Neural crest cell (in vitro differentiated cells): ENCODE results near the gene ZFPL1. TPM values are rescaled to one million over a fixed set of nuclear protein-coding genes. Genes with fewer than 3 reads are reported as not detected.

Source experiments
- DNase-seq: peaks from one replicate; pipeline ENCODE4 v3.0.0; 2021; ENCODE audit warnings: low read depth, mixed read lengths, low spot score
- H3K27ac Mint-ChIP-seq: one replicate; pipeline ENCODE4 v1.8.0; 2021; ENCODE audit warnings: mild to moderate bottlenecking, mixed read lengths; ENCODE audit not compliant: unreplicated experiment
- H3K27me3 Mint-ChIP-seq: 2 replicates; pipeline ENCODE4 v1.8.0; 2021; ENCODE audit warnings: low read depth, mild to moderate bottlenecking, mixed read lengths
- H3K36me3 Mint-ChIP-seq: 2 replicates; pipeline ENCODE4 v1.8.0; 2021; ENCODE audit warnings: low read depth, mild to moderate bottlenecking, mixed read lengths
- H3K4me1 Mint-ChIP-seq: 2 replicates; pipeline ENCODE4 v1.8.0; 2021; ENCODE audit warnings: mixed read lengths
- H3K4me3 Mint-ChIP-seq: one replicate; pipeline ENCODE4 v1.8.0; 2021; ENCODE audit warnings: mild to moderate bottlenecking, mixed read lengths
- H3K9me3 Mint-ChIP-seq: 2 replicates; pipeline ENCODE4 v1.8.0; 2021; ENCODE audit warnings: mixed read lengths
- total RNA-seq: library from RNA; stranded (reverse); gene quantifications from 2 replicates; pipeline ENCODE4 v1.2.1, GENCODE V29; 2021
- TF ChIP-seq, protein P1 (sequence below): fragments of 200-600 bp; sonication (generic); conservative IDR thresholded peaks from 2 replicates; pipeline ENCODE4 v1.5.0; 2021; ENCODE audit warnings: antibody characterized with exemption, mild to moderate bottlenecking

Gene ZFPL1
- total RNA-seq, 1 donor from 2014 or later: 35.7 TPM

DNA sequence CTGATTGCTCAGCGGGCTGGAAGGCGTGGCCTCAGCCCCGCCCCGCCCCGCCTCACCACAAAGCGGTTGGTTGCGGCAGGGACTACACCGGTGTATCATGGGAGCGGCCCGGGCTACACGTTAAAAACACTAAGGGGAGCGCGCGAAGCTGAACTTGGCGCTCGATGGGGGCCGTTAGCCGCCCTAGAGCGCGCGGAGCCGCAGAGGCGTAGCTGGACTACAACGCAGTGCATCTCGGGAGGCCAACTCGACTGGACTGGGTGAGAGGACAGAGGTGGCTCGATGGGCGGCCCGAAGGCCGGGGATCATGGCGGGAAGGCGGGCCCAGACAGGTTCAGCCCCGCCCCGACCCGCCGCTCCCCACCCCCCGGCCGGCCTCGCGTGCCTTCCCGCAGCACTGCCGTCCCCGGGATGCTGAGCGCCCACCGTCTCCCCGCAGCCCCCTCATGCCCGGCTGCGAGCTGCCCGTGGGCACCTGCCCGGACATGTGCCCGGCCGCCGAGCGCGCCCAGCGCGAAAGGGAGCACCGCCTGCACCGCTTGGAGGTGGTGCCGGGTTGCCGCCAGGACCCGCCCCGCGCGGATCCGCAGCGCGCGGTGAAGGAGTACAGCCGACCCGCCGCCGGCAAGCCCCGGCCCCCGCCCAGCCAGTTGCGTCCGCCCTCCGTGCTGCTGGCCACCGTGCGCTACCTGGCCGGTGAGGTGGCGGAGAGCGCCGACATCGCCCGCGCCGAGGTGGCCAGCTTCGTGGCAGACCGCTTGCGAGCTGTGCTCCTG lies 43.0 kb upstream of the ZFPL1 start, which contains the start of gene SAC3D1:
Gene SAC3D1, plus strand, starts transcription at position 364 of the 776 bp plus-strand sequence. Its CDS starts 83 bp downstream, at position 447.
- H3K4me1 Mint-ChIP-seq: peaks cover 12% of the 10 kb centered on the region
- DNase-seq: peak; percentile 81
- H3K27ac Mint-ChIP-seq: peak within 1 kb of the TSS; percentile 97
- peak within 1 kb of the TSS; percentile 98 for H3K4me3 Mint-ChIP-seq
- H3K27me3 Mint-ChIP-seq: no peaks in the 10 kb centered on the region
- H3K36me3 Mint-ChIP-seq: peaks cover 3% of the 10 kb centered on the region
- TF ChIP-seq, protein P1, sequence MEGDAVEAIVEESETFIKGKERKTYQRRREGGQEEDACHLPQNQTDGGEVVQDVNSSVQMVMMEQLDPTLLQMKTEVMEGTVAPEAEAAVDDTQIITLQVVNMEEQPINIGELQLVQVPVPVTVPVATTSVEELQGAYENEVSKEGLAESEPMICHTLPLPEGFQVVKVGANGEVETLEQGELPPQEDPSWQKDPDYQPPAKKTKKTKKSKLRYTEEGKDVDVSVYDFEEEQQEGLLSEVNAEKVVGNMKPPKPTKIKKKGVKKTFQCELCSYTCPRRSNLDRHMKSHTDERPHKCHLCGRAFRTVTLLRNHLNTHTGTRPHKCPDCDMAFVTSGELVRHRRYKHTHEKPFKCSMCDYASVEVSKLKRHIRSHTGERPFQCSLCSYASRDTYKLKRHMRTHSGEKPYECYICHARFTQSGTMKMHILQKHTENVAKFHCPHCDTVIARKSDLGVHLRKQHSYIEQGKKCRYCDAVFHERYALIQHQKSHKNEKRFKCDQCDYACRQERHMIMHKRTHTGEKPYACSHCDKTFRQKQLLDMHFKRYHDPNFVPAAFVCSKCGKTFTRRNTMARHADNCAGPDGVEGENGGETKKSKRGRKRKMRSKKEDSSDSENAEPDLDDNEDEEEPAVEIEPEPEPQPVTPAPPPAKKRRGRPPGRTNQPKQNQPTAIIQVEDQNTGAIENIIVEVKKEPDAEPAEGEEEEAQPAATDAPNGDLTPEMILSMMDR: no peak
- H3K9me3 Mint-ChIP-seq: no peaks in the 10 kb centered on the region

DNA sequence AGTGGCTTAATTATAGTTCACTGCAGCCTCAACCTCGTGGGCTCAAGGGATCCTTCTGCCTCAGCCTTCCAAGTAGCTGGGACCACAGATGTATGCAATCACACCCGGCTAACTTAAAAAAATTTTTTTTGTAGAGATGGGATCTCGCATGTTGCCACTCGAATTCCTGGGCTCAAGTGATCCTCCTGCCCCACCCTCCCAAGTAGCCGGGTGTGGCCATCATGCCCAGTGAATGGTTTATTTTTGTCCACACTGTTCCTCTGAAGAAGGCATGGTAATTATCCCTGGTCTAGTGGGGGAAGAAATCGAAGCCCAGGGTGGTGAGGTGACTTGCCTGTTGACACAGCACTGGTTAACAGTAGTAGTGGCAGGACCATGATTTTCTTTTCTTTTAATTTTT lies 41.1 kb upstream of the ZFPL1 start:
- Mint-ChIP-seq H3K27ac (no peak overlapping the region), H3K36me3 (peaks cover 3% of the 10 kb centered on the region), H3K4me3 (peak overlapping the region; percentile 94), H3K4me1 (peaks cover 12% of the 10 kb centered on the region), H3K27me3 (no peaks in the 10 kb centered on the region), H3K9me3 (no peaks in the 10 kb centered on the region)
- no peak for DNase-seq
- TF ChIP-seq, protein P1: no peak

DNA sequence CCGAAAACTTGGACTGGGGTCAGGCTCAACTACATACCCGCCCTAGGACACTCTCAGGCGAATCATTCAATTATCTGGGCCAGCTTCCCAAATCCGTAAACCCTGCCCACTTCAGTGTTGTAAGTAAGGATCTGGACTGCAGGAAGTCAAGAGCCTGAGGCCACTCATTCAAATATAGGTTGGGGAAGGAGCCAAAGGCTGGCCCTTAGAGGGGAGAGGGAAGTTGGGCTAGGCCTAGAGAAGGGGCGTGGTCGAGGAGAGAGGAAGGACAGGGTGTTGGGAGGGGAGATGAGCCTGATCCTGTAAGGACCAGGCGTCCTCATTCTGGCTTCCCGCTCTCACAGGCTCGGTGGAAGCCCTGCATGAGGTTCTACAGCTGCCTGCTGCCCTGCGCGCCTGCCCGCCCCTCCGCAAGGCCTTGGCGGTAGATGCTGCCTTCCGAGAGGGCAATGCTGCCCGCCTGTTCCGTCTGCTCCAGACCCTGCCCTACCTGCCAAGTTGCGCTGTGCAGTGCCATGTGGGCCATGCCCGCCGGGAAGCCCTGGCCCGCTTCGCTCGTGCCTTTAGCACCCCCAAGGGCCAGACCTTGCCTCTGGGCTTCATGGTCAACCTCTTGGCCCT lies 40.0 kb upstream of the ZFPL1 start:
- TF ChIP-seq, protein P1: no peak
- Mint-ChIP-seq H3K9me3 (no peaks in the 10 kb centered on the region), H3K27me3 (no peaks in the 10 kb centered on the region), H3K36me3 (peaks cover 3% of the 10 kb centered on the region), H3K27ac (no peak overlapping the region), H3K4me1 (peaks cover 12% of the 10 kb centered on the region), H3K4me3 (peak overlapping the region; percentile 65)
- DNase-seq: no peak

DNA sequence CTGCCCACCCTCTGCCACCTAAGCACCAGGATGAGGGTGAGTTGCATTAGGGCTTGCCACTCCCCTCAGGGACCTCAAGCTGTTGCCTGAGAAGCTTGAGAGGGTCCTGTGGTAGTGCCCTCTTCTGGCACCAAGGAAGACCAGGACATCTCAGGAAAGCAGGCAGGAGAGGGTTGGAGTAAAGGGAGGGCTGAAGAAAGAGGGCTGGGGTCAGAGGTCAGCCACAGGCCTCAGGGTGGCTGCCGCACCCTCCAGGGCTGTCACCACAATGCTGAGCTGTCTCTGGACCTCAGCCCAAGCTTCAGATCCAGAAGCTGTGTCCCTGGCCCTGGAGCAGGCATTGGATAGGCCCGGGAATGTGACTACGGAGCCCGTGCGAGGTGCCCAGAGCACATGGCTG lies 39.0 kb upstream of the ZFPL1 start:
- peaks cover 3% of the 10 kb centered on the region for H3K36me3 Mint-ChIP-seq

DNA sequence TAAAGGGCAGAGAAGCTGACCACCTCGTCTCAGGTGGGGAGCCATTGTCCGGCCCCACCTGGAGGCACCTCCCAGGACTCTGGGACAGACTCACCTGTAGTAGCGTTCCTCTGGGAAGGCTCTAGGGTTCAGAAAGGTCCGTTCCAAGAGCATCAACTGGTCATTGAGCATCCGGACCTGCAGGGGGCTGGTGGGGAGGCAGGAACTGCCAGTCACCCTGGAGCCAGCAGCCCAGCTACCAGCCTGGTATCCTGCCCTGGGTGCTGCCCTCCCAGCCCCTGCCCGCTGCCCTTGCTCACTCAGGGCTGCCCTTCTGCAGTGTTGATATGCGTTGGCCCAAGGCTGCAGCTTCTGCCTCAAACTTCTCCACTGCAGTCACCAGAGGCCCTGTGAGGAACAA lies 38.3 kb upstream of the ZFPL1 start:
- Mint-ChIP-seq H3K9me3 (no peaks in the 10 kb centered on the region), H3K27me3 (no peaks in the 10 kb centered on the region), H3K27ac (no peak overlapping the region), H3K4me3 (no peak overlapping the region), H3K36me3 (peaks cover 3% of the 10 kb centered on the region), H3K4me1 (peaks cover 8% of the 10 kb centered on the region)
- DNase-seq: no peak
- TF ChIP-seq, protein P1: no peak

More for the DNA sequence above, 39.0 kb upstream of the ZFPL1 start:
- Mint-ChIP-seq H3K4me1 (peaks cover 12% of the 10 kb centered on the region), H3K27me3 (no peaks in the 10 kb centered on the region), H3K9me3 (no peaks in the 10 kb centered on the region), H3K4me3 (no peak overlapping the region), H3K27ac (no peak overlapping the region)
- no peak for DNase-seq
- TF ChIP-seq, protein P1: no peak
